Endothelial cell (in vitro differentiated cells): Measurements from ENCODE around the gene CREB5. TPM values are rescaled to one million over a fixed set of nuclear protein-coding genes. Genes with fewer than 3 reads are reported as not detected.

ENCODE experiments used
- DNase-seq: peaks from one replicate; pipeline ENCODE4 v3.0.0; 2021; ENCODE audit warnings: low spot score
- H3K27ac Mint-ChIP-seq: one replicate; pipeline ENCODE4 v1.8.0; 2021; ENCODE audit warnings: mixed read lengths, inconsistent platforms; ENCODE audit not compliant: unreplicated experiment
- H3K27me3 Mint-ChIP-seq: one replicate; pipeline ENCODE4 v1.8.0; 2021; ENCODE audit warnings: mild to moderate bottlenecking, moderate library complexity, mixed read lengths, inconsistent platforms; ENCODE audit not compliant: unreplicated experiment
- H3K36me3 Mint-ChIP-seq: one replicate; pipeline ENCODE4 v1.8.0; 2021; ENCODE audit warnings: mild to moderate bottlenecking, low read depth, mixed read lengths, inconsistent platforms; ENCODE audit not compliant: unreplicated experiment
- H3K4me1 Mint-ChIP-seq: one replicate; pipeline ENCODE4 v1.8.0; 2021; ENCODE audit warnings: mild to moderate bottlenecking, mixed read lengths, inconsistent platforms; ENCODE audit not compliant: unreplicated experiment
- H3K4me3 Mint-ChIP-seq: one replicate; pipeline ENCODE4 v1.8.0; 2021; ENCODE audit warnings: mild to moderate bottlenecking, mixed read lengths, inconsistent platforms; ENCODE audit not compliant: unreplicated experiment
- H3K9me3 Mint-ChIP-seq: one replicate; pipeline ENCODE4 v1.8.0; 2021; ENCODE audit warnings: mixed read lengths, inconsistent platforms; ENCODE audit not compliant: unreplicated experiment
- CTCF ChIP-seq: fragments of 200-600 bp; sonication (generic); IDR thresholded peaks from one replicate; pipeline ENCODE4 v1.5.0; 2021; ENCODE audit warnings: antibody characterized with exemption; ENCODE audit not compliant: unreplicated experiment
- total RNA-seq: library from RNA; stranded (reverse); fragmentation: NEBNext Ultra II Directional; extraction: Animal tissue kit (Norgen Biotek cat#: 25700); gene quantifications from one replicate; pipeline ENCODE4 v1.2.1, GENCODE V29; 2021; ENCODE audit not compliant: unreplicated experiment

Gene CREB5
- total RNA-seq, 1 donor from 2014 or later: 5.6 TPM

- TF ChIP-seq CTCF: no peak
- H3K27me3 Mint-ChIP-seq: peaks cover 5% of the 10 kb centered on the region
- H3K36me3 Mint-ChIP-seq: no peaks in the 10 kb centered on the region
- no peaks in the 10 kb centered on the region for H3K4me1 Mint-ChIP-seq
- H3K4me3 Mint-ChIP-seq: peak overlapping the region; percentile 65
- no peaks in the 10 kb centered on the region for H3K9me3 Mint-ChIP-seq
- no peak for DNase-seq
- H3K27ac Mint-ChIP-seq: no peak overlapping the region
These were observed 442.4 kb downstream of the CREB5 start for GRCh38 chr7:28854750-28855074.

- no peak overlapping the region for H3K27ac Mint-ChIP-seq
- no peaks in the 10 kb centered on the region for H3K4me1 Mint-ChIP-seq
- H3K4me3 Mint-ChIP-seq: no peak overlapping the region
- no peaks in the 10 kb centered on the region for H3K9me3 Mint-ChIP-seq
- H3K36me3 Mint-ChIP-seq: no peaks in the 10 kb centered on the region
- no peak for TF ChIP-seq CTCF
- no peak for DNase-seq
- peaks cover 5% of the 10 kb centered on the region for H3K27me3 Mint-ChIP-seq
These were observed 443.4 kb downstream of the CREB5 start for GRCh38 chr7:28855538-28856217.

- H3K4me3 Mint-ChIP-seq: no peak overlapping the region
- DNase-seq: no peak
- no peak for TF ChIP-seq CTCF
- H3K27ac Mint-ChIP-seq: no peak overlapping the region
- H3K4me1 Mint-ChIP-seq: no peaks in the 10 kb centered on the region
- peaks cover 3% of the 10 kb centered on the region for H3K27me3 Mint-ChIP-seq
- H3K36me3 Mint-ChIP-seq: no peaks in the 10 kb centered on the region
- H3K9me3 Mint-ChIP-seq: no peaks in the 10 kb centered on the region
These were observed 444.3 kb downstream of the CREB5 start for GRCh38 chr7:28856656-28857055.

GRCh38 chr7:28858206-28858605 lies 445.9 kb downstream of the CREB5 start:
- Mint-ChIP-seq H3K27ac (no peak overlapping the region), H3K27me3 (peaks cover 3% of the 10 kb centered on the region), H3K4me3 (no peak overlapping the region), H3K36me3 (no peaks in the 10 kb centered on the region), H3K4me1 (no peaks in the 10 kb centered on the region), H3K9me3 (no peaks in the 10 kb centered on the region)
- no peak for DNase-seq
- no peak for TF ChIP-seq CTCF

GRCh38 chr7:28858895-28859294 lies 446.6 kb downstream of the CREB5 start:
- H3K9me3 Mint-ChIP-seq: no peaks in the 10 kb centered on the region
- H3K4me1 Mint-ChIP-seq: no peaks in the 10 kb centered on the region
- DNase-seq: no peak

More at GRCh38 chr7:28858895-28859294, 446.6 kb downstream of the CREB5 start:
- Mint-ChIP-seq H3K27ac (no peak overlapping the region), H3K4me3 (no peak overlapping the region), H3K36me3 (no peaks in the 10 kb centered on the region), H3K27me3 (peaks cover 3% of the 10 kb centered on the region)
- TF ChIP-seq CTCF: no peak
